Kidney (tissue), 14 donors: ENCODE data around the gene TCF7L2. TPM values are rescaled to one million over a fixed set of nuclear protein-coding genes. Genes with fewer than 3 reads are reported as not detected.

Experiments used
- DNase-seq, 5 donors: peaks; one replicate each; pipeline ENCODE4 v3.0.0-alpha.2; 2013 to 2020
- FAIRE-seq: peaks from 2 replicates; lab custom pipeline; 2012; peaks lifted over from hg19 to GRCh38; lab: Jason Lieb, UNC
- H3K27ac ChIP-seq, 2 donors: one replicate each; pipeline ENCODE4 v1.7.0; 2013; ENCODE audit warnings: low read depth in 2 of 2, low read length in 2 of 2, inconsistent platforms in 1 of 2
- H3K27me3 ChIP-seq: one replicate; pipeline ENCODE4 v1.7.1; 2013; ENCODE audit warnings: low read length, inconsistent platforms; ENCODE audit not compliant: control insufficient read depth, insufficient read depth
- H3K36me3 ChIP-seq, 3 donors: one replicate each; pipeline versions ENCODE4 v1.7.0 to v1.7.1; 2013; ENCODE audit warnings: low read length in 3 of 3, control low read depth in 1 of 3, inconsistent platforms in 1 of 3; ENCODE audit not compliant: insufficient read depth in 3 of 3, control insufficient read depth in 2 of 3
- H3K4me1 ChIP-seq, 3 donors: one replicate each; pipeline versions ENCODE4 v1.7.0 to v1.7.1; 2013; ENCODE audit warnings: low read length in 3 of 3, inconsistent platforms in 1 of 3, low read depth in 1 of 3; ENCODE audit not compliant: control insufficient read depth in 2 of 3, insufficient read depth in 2 of 3
- H3K4me3 ChIP-seq, 3 donors: one replicate each; pipeline versions ENCODE4 v1.7.0 to v1.8.1; 2013; ENCODE audit warnings: low read length in 3 of 3, control low read depth in 1 of 3, inconsistent platforms in 1 of 3
- H3K9ac ChIP-seq, 3 donors: one replicate each; pipeline versions ENCODE4 v1.7.0 to v1.7.1; 2013; ENCODE audit warnings: low read length in 3 of 3, control low read depth in 1 of 3, inconsistent platforms in 1 of 3
- H3K9me3 ChIP-seq, 3 donors: one replicate each; pipeline versions ENCODE4 v1.7.0 to v1.7.1; 2013; ENCODE audit warnings: low read length in 3 of 3, control low read depth in 1 of 3, inconsistent platforms in 1 of 3; ENCODE audit not compliant: control insufficient read depth in 2 of 3, insufficient read depth in 1 of 3
- intact Hi-C: fragments of 100-400 bp; cut with DNase I; formaldehyde crosslinking; loops from one replicate; pipeline ENCODE4 v1.11.1; 2022
- polyA plus RNA-seq: library from polyadenylated mRNA; stranded (reverse); fragments of 350-450 nt; fragmentation: Illumina TruSeq; extraction: RNeasy Lipid Tissue Mini Kit (QIAGEN cat#74804); gene quantifications from one replicate; pipeline ENCODE4 v1.2.3, GENCODE V29; 2014; ENCODE audit warnings: low read depth, low replicate concordance; ENCODE audit not compliant: insufficient read depth
- total RNA-seq: library from RNA; stranded (reverse); fragmentation: NEBNext Ultra II Directional; extraction: Animal tissue kit (Norgen Biotek cat#: 25700); gene quantifications from one replicate; pipeline ENCODE4 v1.2.1, GENCODE V29; 2021
- TF ChIP-seq, protein P1 (sequence below): IDR thresholded peaks from 3 replicates; pipeline ENCODE4 v1.5.1; 2012; ENCODE audit warnings: mild to moderate bottlenecking, moderate library complexity, borderline replicate concordance; ENCODE audit not compliant: insufficient read depth; ENCODE audit errors: extremely low read depth
- donor health status: control.
- donor health status: control.
- donor health status: control.
- donor health status: control.
- donor health status: control.
- donor health status: DM: yes; HTN: yes; CAD: no.
- donor health status: Normal renal cell carcinoma (clear cell type).

The TCF7L2 gene
- total and polyA plus RNA-seq, 2 donors from 2014 or later = 6.5 to 32.4 TPM

DNA sequence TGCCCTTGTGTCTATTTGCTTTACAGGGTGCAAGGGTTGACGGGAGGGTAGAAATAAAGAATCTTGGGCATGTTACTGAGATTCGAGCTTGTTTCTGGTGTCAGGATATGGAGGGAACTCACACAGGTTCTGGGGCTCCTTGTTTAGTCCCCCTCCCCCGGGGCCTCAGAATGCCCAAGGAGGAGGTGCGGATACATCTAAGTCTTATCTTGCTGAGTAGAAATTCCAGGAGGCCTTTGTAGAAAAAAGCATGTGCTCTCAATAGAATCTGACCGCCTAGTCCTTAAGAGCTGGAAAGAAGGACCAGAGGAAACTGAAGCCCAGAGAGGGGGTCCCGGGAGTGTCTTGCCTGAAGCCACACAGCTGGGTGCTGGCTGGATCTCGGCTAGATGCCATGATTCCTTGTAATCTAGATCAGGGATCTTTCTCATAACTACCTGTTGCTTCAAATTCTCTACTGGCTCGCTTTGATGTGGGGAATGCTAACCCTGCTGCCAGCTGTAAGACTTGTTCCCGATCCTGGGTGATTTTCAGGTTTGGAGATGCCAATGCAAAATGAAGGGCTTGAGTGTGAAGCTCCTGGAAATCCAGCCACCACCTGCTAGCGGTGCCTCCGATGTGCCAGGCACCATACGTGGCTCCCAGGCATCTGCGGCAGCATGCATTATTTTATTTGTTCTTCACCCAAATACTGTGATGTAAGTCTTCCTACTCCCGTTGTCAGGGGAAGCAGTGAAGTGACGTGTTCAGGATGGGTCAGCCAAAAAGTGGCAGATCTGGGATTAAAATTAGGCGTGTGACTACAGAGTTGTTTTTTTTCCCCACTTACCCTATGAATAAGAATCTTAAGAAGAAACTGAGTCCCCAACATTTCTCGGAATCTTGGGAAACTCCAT is 226.0 kb downstream of the TCF7L2 start:
- no peak for FAIRE-seq
- H3K4me3 ChIP-seq = no peak overlapping the region

DNA sequence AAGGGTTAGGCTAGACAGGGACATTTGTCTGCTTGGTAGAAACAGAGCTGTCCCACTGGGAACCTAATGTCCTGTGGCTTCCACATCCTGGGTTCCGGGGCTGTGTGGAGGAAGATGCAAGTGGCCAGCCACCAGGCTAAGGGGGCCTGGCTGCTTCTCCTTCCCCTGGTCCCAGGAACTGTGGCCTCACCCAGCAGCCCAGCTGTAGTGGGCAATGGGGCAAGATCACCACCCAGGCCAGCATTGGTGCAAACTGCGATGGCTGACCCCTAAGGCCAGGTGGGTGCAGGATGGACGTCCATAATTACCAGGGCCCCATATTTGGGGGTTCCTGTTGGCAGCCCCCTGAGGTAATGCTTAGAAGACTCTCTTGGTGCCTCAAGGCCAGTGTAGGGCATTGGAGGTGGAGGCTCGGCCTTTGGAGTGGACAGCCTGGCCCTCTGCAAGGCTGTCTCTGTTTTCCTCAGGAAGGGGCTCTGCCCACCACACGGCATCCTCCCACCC is 226.7 kb downstream of the TCF7L2 start:
- Histone ChIP-seq H3K9ac (no peak overlapping the region), H3K9me3 (no peaks in the 10 kb centered on the region), H3K4me3 (no peak overlapping the region), H3K36me3 (no peaks in the 10 kb centered on the region), H3K4me1 (no peaks in the 10 kb centered on the region), H3K27me3 (no peaks in the 10 kb centered on the region), H3K27ac (no peak overlapping the region)
- intact Hi-C loops = no loop called here
- TF ChIP-seq, protein P1, sequence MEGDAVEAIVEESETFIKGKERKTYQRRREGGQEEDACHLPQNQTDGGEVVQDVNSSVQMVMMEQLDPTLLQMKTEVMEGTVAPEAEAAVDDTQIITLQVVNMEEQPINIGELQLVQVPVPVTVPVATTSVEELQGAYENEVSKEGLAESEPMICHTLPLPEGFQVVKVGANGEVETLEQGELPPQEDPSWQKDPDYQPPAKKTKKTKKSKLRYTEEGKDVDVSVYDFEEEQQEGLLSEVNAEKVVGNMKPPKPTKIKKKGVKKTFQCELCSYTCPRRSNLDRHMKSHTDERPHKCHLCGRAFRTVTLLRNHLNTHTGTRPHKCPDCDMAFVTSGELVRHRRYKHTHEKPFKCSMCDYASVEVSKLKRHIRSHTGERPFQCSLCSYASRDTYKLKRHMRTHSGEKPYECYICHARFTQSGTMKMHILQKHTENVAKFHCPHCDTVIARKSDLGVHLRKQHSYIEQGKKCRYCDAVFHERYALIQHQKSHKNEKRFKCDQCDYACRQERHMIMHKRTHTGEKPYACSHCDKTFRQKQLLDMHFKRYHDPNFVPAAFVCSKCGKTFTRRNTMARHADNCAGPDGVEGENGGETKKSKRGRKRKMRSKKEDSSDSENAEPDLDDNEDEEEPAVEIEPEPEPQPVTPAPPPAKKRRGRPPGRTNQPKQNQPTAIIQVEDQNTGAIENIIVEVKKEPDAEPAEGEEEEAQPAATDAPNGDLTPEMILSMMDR = no peak
- FAIRE-seq (no peak), DNase-seq (no peak)

More for the DNA sequence above, 226.0 kb downstream of the TCF7L2 start:
- no peak overlapping the region for H3K9ac ChIP-seq
- no peak overlapping the region for H3K27ac ChIP-seq
- no peak for DNase-seq
- TF ChIP-seq, protein P1 = no peak
- intact Hi-C loops = no loop called here
- H3K36me3 ChIP-seq = no peaks in the 10 kb centered on the region
- no peaks in the 10 kb centered on the region for H3K9me3 ChIP-seq
- H3K4me1 ChIP-seq = no peaks in the 10 kb centered on the region
- no peaks in the 10 kb centered on the region for H3K27me3 ChIP-seq

DNA sequence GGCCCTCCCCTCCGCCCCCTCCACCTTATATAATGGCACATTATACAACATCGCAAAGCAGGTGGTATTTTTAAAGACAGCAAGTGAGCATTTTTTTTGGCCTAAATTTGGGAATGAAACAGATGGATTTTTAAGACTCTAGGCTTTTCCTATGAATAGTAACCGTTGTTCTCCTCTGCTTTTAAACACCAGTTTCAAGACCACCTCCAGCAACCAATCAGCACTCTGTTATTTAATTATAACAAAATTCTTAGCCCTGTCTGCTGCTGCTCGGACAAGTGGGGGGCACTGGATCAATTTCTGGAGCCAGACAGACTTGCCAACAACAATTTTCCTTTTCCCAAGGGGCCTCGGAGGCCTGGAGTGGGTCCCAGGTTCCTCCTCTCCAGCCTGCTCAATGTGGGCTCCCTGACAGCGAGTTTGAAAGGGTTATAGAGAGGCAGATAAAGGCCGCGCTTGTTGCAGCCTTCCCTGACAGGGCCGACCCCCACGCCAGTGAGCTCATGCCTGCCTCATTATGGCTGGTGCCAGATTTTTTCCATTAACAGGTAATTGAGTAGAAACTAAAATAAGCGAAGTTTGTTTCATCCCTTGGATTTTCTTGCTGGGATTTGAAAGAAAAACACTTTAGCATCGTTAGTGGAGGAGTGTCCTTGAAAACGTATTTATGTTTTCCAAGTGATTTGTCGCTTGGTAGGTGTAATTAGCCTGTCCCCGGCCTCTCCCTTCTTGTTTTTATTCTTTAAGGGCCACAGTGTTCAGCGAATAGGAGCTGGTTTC is 227.3 kb downstream of the TCF7L2 start:
- Histone ChIP-seq H3K4me3 (no peak overlapping the region), H3K36me3 (no peaks in the 10 kb centered on the region), H3K27ac (no peak overlapping the region), H3K9me3 (no peaks in the 10 kb centered on the region), H3K27me3 (no peaks in the 10 kb centered on the region), H3K4me1 (no peaks in the 10 kb centered on the region), H3K9ac (no peak overlapping the region)
- FAIRE-seq = no peak
- intact Hi-C loops = no loop called here
- TF ChIP-seq, protein P1 = no peak
- peak in 3 of 5 donors; percentile 43 to 63 (median 56) for DNase-seq
